IMR-90 (cell line): ENCODE measurements around the gene MEGF9. TPM values are rescaled to one million over a fixed set of nuclear protein-coding genes. Genes with fewer than 3 reads are reported as not detected.

Source experiments
- ATAC-seq: fragments of 200-7000 bp; cut with Tn5 transposase; 2 replicates; pipeline ENCODE4 v1.9.1; 2020; ENCODE audit warnings: low read depth, mild to moderate bottlenecking, moderate library complexity
- BruUV-seq: library from RNA; stranded (reverse); fragments of 400-500 nt; replicated peaks from 2 replicates; lab custom pipeline; 2021; lab: Mats Ljungman, UMichigan
- CTCF ChIA-PET: fragments of 300-600 bp; formaldehyde crosslinking; extraction: SDS; loops from one replicate; lab custom pipeline; 2021; ENCODE audit warnings: antibody characterized with exemption; lab: Yijun Ruan, JAX
- POLR2A ChIA-PET: fragments of 300-600 bp; sonication (Branson Sonifier 250); formaldehyde crosslinking; loops from one replicate; lab custom pipeline; 2022; ENCODE audit warnings: antibody characterized with exemption; ENCODE audit not compliant: unreplicated experiment; lab: Charles Lee
- DNase-seq: peaks from one replicate; pipeline ENCODE4 v3.0.0; 2013
- H2AFZ ChIP-seq: replicated peaks from 2 replicates; pipeline ENCODE3; 2013; ENCODE audit warnings: low read length, mild to moderate bottlenecking; ENCODE audit not compliant: poor library complexity
- H2AK5ac ChIP-seq: 2 replicates; pipeline ENCODE4 v1.6.1; 2013; ENCODE audit warnings: low read depth, low read length, inconsistent platforms
- H2AK9ac ChIP-seq: replicated peaks from 2 replicates; pipeline ENCODE3; 2013; ENCODE audit warnings: mild to moderate bottlenecking, low read depth, low read length, moderate library complexity; ENCODE audit not compliant: poor library complexity
- H2BK120ac ChIP-seq: 2 replicates; pipeline ENCODE4 v1.6.1; 2013; ENCODE audit warnings: low read depth, low read length, inconsistent platforms
- H2BK15ac ChIP-seq: 3 replicates; pipeline ENCODE4 v1.6.1; 2013; ENCODE audit warnings: low read depth, low read length, inconsistent platforms
- H2BK20ac ChIP-seq: 2 replicates; pipeline ENCODE4 v1.6.1; 2013; ENCODE audit warnings: low read depth, mild to moderate bottlenecking, inconsistent platforms, low read length, moderate library complexity
- H2BK5ac ChIP-seq: 2 replicates; pipeline ENCODE4 v1.6.1; 2013; ENCODE audit warnings: mild to moderate bottlenecking, low read depth, low read length, inconsistent platforms; ENCODE audit not compliant: poor library complexity, severe bottlenecking
- H3K14ac ChIP-seq: replicated peaks from 2 replicates; pipeline ENCODE4 v1.6.1; 2013; ENCODE audit warnings: low read depth, low read length, inconsistent platforms
- H3K18ac ChIP-seq: 2 replicates; pipeline ENCODE4 v1.6.1; 2013; ENCODE audit warnings: low read depth, low read length, control low read depth
- H3K23ac ChIP-seq: 2 replicates; pipeline ENCODE4 v1.6.1; 2013; ENCODE audit warnings: low read depth, low read length, inconsistent platforms
- H3K27ac ChIP-seq: 2 replicates; pipeline ENCODE4 v1.5.1; 2013; ENCODE audit warnings: mild to moderate bottlenecking, control low read depth, low read length; ENCODE audit not compliant: insufficient read depth
- H3K27me3 ChIP-seq: 2 replicates; pipeline ENCODE4 v1.6.1; 2013; ENCODE audit warnings: low read length; ENCODE audit not compliant: control insufficient read depth, insufficient read depth
- H3K36me3 ChIP-seq: 2 replicates; pipeline ENCODE4 v1.6.1; 2013; ENCODE audit warnings: low read length, mixed read lengths; ENCODE audit not compliant: control insufficient read depth, insufficient read depth
- H3K4ac ChIP-seq: 2 replicates; pipeline ENCODE4 v1.6.1; 2013; ENCODE audit warnings: low read depth, low read length, inconsistent platforms
- H3K4me1 ChIP-seq: 2 replicates; pipeline ENCODE4 v1.6.1; 2013; ENCODE audit warnings: low read length, mixed read lengths; ENCODE audit not compliant: control insufficient read depth, insufficient read depth
- H3K4me2 ChIP-seq: 2 replicates; pipeline ENCODE4 v1.6.1; 2013; ENCODE audit warnings: low read depth, mild to moderate bottlenecking, control low read depth, low read length, moderate library complexity
- H3K4me3 ChIP-seq: 2 replicates; pipeline ENCODE4 v1.5.1; 2013; ENCODE audit warnings: low read depth, mild to moderate bottlenecking, control low read depth, low read length, moderate library complexity; ENCODE audit not compliant: insufficient read depth
- H3K56ac ChIP-seq: 2 replicates; pipeline ENCODE4 v1.6.1; 2013; ENCODE audit warnings: low read length, inconsistent platforms; ENCODE audit not compliant: insufficient read depth; ENCODE audit errors: extremely low read depth
- H3K79me1 ChIP-seq, 2 experiments: 2 replicates each; pipeline ENCODE4 v1.6.1; 2013; ENCODE audit warnings: low read length in 2 of 2, inconsistent platforms in 1 of 2, low read depth in 1 of 2
- H3K9ac ChIP-seq: 2 replicates; pipeline ENCODE4 v1.6.1; 2013; ENCODE audit warnings: low read depth, low read length, control low read depth
- H3K9me1 ChIP-seq: 2 replicates; pipeline ENCODE4 v1.6.1; 2013; ENCODE audit warnings: low read length, inconsistent platforms; ENCODE audit not compliant: insufficient read depth
- H3K9me3 ChIP-seq: 2 replicates; pipeline ENCODE4 v1.6.1; 2013; ENCODE audit warnings: low read length; ENCODE audit not compliant: control insufficient read depth, insufficient read depth
- H4K20me1 ChIP-seq: 2 replicates; pipeline ENCODE4 v1.6.1; 2013; ENCODE audit warnings: low read length, inconsistent platforms; ENCODE audit not compliant: insufficient read depth
- H4K5ac ChIP-seq: 2 replicates; pipeline ENCODE4 v1.6.1; 2013; ENCODE audit warnings: mild to moderate bottlenecking, low read depth, low read length, control low read depth
- H4K8ac ChIP-seq, 2 experiments: 2 replicates each; pipeline ENCODE4 v1.6.1; 2013; ENCODE audit warnings: low read depth in 2 of 2, low read length in 2 of 2, control low read depth in 1 of 2, inconsistent platforms in 1 of 2
- H4K91ac ChIP-seq: 2 replicates; pipeline ENCODE4 v1.6.1; 2013; ENCODE audit warnings: low read depth, low read length, inconsistent platforms; ENCODE audit not compliant: insufficient read depth
- CEBPB ChIP-seq: IDR thresholded peaks from 2 replicates; pipeline ENCODE4 v1.6.1; 2012; ENCODE audit warnings: low read depth, low read length, improper control_type of control experiment
- CTCF ChIP-seq: conservative IDR thresholded peaks from 2 replicates; pipeline ENCODE4 v1.5.1; 2012; ENCODE audit warnings: mild to moderate bottlenecking, low read depth, low read length, improper control_type of control experiment
- WGBS, 2 experiments: methylation state at CpG; one replicate each; pipeline versions ENCODE4 v1.1.5 to v1.1.7; 2013; ENCODE audit warnings: missing lambda C conversion rate in 2 of 2; ENCODE audit not compliant: insufficient read length in 1 of 2; ENCODE audit errors: extremely low coverage in 2 of 2; 5-methylcytosine and 5-hydroxymethylcytosine counted together
- dilution Hi-C: fragments of 300-500 bp; cut with HindIII; formaldehyde crosslinking; loops from one replicate; pipeline ENCODE4 v1.14.3; 2018; ENCODE audit warnings: low sequenced_read_pairs; ENCODE audit not compliant: unreplicated experiment
- in situ Hi-C: fragments of 300-500 bp; cut with MboI; formaldehyde crosslinking; loops from 3 replicates; pipeline ENCODE4 v1.14.3; 2019; ENCODE audit warnings: low sequenced_read_pairs, inconsistent platforms, mixed read lengths
- intact Hi-C: fragments of 100-400 bp; cut with micrococcal nuclease; formaldehyde crosslinking; loops from 2 replicates; pipeline ENCODE4 v1.10.0; 2022
- polyA plus RNA-seq, 3 experiments: library from polyadenylated mRNA; depleted of rRNA; stranded (reverse); fragments of >200 nt; gene quantifications; 2 replicates each; pipeline ENCODE4 v1.2.3, GENCODE V29; 2012; ENCODE audit warnings: low replicate concordance in 1 of 3
- total RNA-seq: library from RNA; depleted of rRNA; stranded (reverse); fragments of >200 nt; gene quantifications from 2 replicates; pipeline ENCODE4 v1.2.3, GENCODE V29; 2012

MEGF9 gene
- total and polyA plus RNA-seq, 2 of the 4 experiments (the other 2 are of a cell fraction), result 3.4 TPM

- CTCF ChIA-PET, result no interaction called here
- Histone ChIP-seq H3K9me1 (peaks cover 4% of the 10 kb centered on the region; the same call in 1 of the 2 replicates), H3K27ac (no peak overlapping the region), H2BK5ac (peak overlapping the region; percentile 79), H2BK15ac (no peak overlapping the region), H2AK5ac (no peak overlapping the region), H4K5ac (peak overlapping the region; percentile 47; the same call in 1 of the 2 replicates), H4K8ac (no peak overlapping the region), H3K23ac (no peak overlapping the region), H2AK9ac (no peak overlapping the region), H3K79me1 (no peaks in the 10 kb centered on the region), H3K27me3 (no peaks in the 10 kb centered on the region), H2AFZ (no peak overlapping the region), H3K36me3 (no peaks in the 10 kb centered on the region), H2BK20ac (no peak overlapping the region), H3K9ac (no peak overlapping the region), H3K4me2 (peak overlapping the region; percentile 49; the same call in 1 of the 2 replicates), H3K9me3 (no peaks in the 10 kb centered on the region), H3K56ac (no peak overlapping the region), H3K18ac (peak overlapping the region; percentile 64; the same call in 1 of the 2 replicates), H3K14ac (no peak overlapping the region), H4K91ac (no peak overlapping the region), H3K4ac (peak overlapping the region; percentile 60; the same call in 1 of the 2 replicates), H2BK120ac (no peak overlapping the region), H4K20me1 (no peaks in the 10 kb centered on the region), H3K4me3 (no peak overlapping the region), H3K4me1 (peaks cover 2% of the 10 kb centered on the region; the same call in 1 of the 2 replicates)
- no TSS peak for BruUV-seq
- in situ Hi-C loops, result no loop called here
- intact Hi-C loops, result no loop called here
- POLR2A ChIA-PET, result no interaction called here
- peak; percentile 68 for ATAC-seq
- WGBS, 2 experiments, result no CpG with 5 or more reads among the region's 3 CpGs
- peak; percentile 15; the same call in 1 of the 2 replicates for TF ChIP-seq CEBPB
- TF ChIP-seq CTCF, result no peak
- peak; percentile 91 for DNase-seq
- dilution Hi-C loops, result no loop called here
Measured at GRCh38 chr9:120723565-120723964, 9.3 kb upstream of the MEGF9 start.
